Measurements from ENCODE around the gene CAMLG.
"Not testable (repeated sequence)": the region's sequence is repeated elsewhere in the genome, so short reads cannot be mapped to it uniquely, and the experiment has no call there.

Gene CAMLG

GRCh38 chr5:134738133-134738962 is at the start of gene CAMLG:
Gene CAMLG, plus strand, starts transcription at chr5:134738548. Its CDS starts 73 bp downstream, at chr5:134738621.
- H3K4me1 ChIP-seq (ENCODE audit: control insufficient read depth, insufficient read depth, low read length) = peaks cover 3% of the 10 kb centered on the region
- no peaks in the 10 kb centered on the region for H3K27me3 ChIP-seq (ENCODE audit: control insufficient read depth, insufficient read depth, low read length)
- H3K9ac ChIP-seq (ENCODE audit: low read length) = peak within 1 kb of the TSS; percentile 93
- peak within 1 kb of the TSS; percentile 97 for H3K27ac ChIP-seq (ENCODE audit: low read depth, low read length)
- H3K36me3 ChIP-seq (ENCODE audit: control insufficient read depth, insufficient read depth, low read length) = no peaks in the 10 kb centered on the region
- peak within 1 kb of the TSS; percentile 99 for H3K4me3 ChIP-seq (ENCODE audit: low read length)

DNA sequence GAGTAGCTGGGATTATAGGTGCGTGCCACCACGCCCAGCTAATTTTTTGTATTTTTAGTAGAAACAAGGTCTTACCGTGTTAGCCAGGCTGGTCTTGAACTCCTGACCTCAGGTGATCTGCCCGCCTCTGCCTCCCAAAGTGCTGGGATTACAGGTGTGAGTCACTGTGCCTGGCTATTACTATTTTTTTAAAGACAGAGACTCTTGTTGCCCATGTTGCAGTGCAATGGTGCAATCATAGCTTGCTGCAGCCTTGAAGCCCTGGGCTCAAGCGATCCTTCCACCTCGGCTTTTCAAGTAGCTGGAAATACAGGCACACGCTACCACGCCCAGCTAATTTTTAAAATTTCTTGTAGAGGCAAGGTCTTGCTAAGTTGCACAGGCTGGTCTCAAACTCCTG is 48.2 kb upstream of the CAMLG start:
- peaks cover 16% of the 10 kb centered on the region for H3K36me3 ChIP-seq (ENCODE audit: control insufficient read depth, insufficient read depth, low read length)
- H3K27me3 ChIP-seq (ENCODE audit: control insufficient read depth, insufficient read depth, low read length); H3K4me3 ChIP-seq (ENCODE audit: low read length); H3K4me1 ChIP-seq (ENCODE audit: control insufficient read depth, insufficient read depth, low read length); H3K27ac ChIP-seq (ENCODE audit: low read depth, low read length); H3K9ac ChIP-seq (ENCODE audit: low read length): not testable (repeated sequence)

DNA sequence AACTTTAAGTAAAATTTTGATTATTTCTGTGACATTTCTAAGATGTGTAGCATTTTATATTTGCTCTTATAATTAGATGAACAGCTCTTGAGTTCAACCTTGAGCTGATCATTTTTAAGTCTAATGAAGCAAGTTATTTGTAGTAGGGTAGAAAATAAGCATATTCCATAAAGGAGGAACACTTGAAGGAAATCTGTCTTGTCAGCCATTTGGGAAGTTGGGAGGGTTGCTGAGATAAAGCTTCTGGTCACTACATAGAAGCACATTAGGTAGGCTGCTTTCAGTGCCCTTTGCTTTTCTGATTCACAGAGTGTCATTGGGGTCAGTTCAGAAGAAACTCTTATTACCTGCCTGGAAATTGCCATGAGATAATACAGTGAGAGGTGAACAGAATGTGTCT is 45.6 kb upstream of the CAMLG start:
- no peak overlapping the region for H3K9ac ChIP-seq (ENCODE audit: low read length)
- no peak overlapping the region for H3K4me3 ChIP-seq (ENCODE audit: low read length)
- no peak overlapping the region for H3K27ac ChIP-seq (ENCODE audit: low read depth, low read length)
- H3K4me1 ChIP-seq (ENCODE audit: control insufficient read depth, insufficient read depth, low read length) = no peaks in the 10 kb centered on the region
- no peaks in the 10 kb centered on the region for H3K27me3 ChIP-seq (ENCODE audit: control insufficient read depth, insufficient read depth, low read length)
- H3K36me3 ChIP-seq (ENCODE audit: control insufficient read depth, insufficient read depth, low read length) = peaks cover 20% of the 10 kb centered on the region

DNA sequence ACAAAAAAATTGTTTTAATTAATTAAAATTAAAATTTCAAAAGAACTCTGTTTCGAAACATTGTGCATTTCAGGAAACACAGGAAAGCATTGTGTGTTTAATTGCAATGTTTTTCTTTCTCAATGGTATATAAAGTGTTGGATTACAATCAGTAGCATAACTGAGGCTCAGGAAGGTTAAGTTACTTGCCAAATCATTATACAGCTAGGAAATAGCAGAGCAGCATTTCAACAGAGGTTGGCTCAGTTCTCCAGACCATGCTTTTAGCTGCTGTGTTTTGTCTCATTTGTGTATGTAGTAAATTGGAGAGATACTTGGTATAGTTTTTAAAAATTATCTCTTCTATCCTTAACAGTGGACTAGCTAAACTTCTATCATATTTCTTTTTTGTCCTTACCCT is 30.0 kb upstream of the CAMLG start:
- Histone ChIP-seq H3K4me3 (ENCODE audit: low read length) (no peak overlapping the region), H3K36me3 (ENCODE audit: control insufficient read depth, insufficient read depth, low read length) (peaks cover 18% of the 10 kb centered on the region), H3K4me1 (ENCODE audit: control insufficient read depth, insufficient read depth, low read length) (no peaks in the 10 kb centered on the region), H3K27ac (ENCODE audit: low read depth, low read length) (no peak overlapping the region), H3K9ac (ENCODE audit: low read length) (no peak overlapping the region), H3K27me3 (ENCODE audit: control insufficient read depth, insufficient read depth, low read length) (no peaks in the 10 kb centered on the region)

- Histone ChIP-seq H3K4me3 (ENCODE audit: low read length) (no peak overlapping the region), H3K27ac (ENCODE audit: low read depth, low read length) (no peak overlapping the region), H3K4me1 (ENCODE audit: control insufficient read depth, insufficient read depth, low read length) (no peaks in the 10 kb centered on the region), H3K27me3 (ENCODE audit: control insufficient read depth, insufficient read depth, low read length) (no peaks in the 10 kb centered on the region), H3K9ac (ENCODE audit: low read length) (no peak overlapping the region), H3K36me3 (ENCODE audit: control insufficient read depth, insufficient read depth, low read length) (peaks cover 7% of the 10 kb centered on the region)
Measured at GRCh38 chr5:134714120-134714519, 24.2 kb upstream of the CAMLG start.

- Histone ChIP-seq H3K9ac (ENCODE audit: low read length) (no peak overlapping the region), H3K4me3 (ENCODE audit: low read length) (no peak overlapping the region), H3K4me1 (ENCODE audit: control insufficient read depth, insufficient read depth, low read length) (no peaks in the 10 kb centered on the region), H3K27ac (ENCODE audit: low read depth, low read length) (no peak overlapping the region), H3K36me3 (ENCODE audit: control insufficient read depth, insufficient read depth, low read length) (peaks cover 7% of the 10 kb centered on the region), H3K27me3 (ENCODE audit: control insufficient read depth, insufficient read depth, low read length) (no peaks in the 10 kb centered on the region)
Measured at GRCh38 chr5:134714541-134714940, 23.8 kb upstream of the CAMLG start.

DNA sequence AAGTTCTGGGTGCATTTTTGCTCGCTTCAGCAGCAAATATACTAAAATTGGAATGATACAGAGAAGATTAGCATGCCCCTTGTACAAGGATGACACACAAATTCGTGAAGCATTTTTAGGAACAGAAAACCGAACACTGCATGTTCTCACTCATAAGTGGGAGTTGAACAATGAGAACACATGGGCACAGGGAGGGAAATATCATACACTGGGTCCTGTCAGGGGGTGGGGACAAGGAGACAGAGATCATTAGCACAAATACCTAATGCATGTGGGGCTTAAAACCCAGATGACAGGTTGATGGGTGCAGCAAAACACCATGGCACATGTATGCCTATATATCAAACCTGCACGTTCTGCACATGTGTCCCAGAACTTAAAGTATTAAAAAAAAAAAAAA is 22.9 kb upstream of the CAMLG start:
- not testable (repeated sequence) for H3K4me1 ChIP-seq (ENCODE audit: control insufficient read depth, insufficient read depth, low read length); H3K27ac ChIP-seq (ENCODE audit: low read depth, low read length); H3K27me3 ChIP-seq (ENCODE audit: control insufficient read depth, insufficient read depth, low read length); H3K36me3 ChIP-seq (ENCODE audit: control insufficient read depth, insufficient read depth, low read length); H3K4me3 ChIP-seq (ENCODE audit: low read length); H3K9ac ChIP-seq (ENCODE audit: low read length)

DNA sequence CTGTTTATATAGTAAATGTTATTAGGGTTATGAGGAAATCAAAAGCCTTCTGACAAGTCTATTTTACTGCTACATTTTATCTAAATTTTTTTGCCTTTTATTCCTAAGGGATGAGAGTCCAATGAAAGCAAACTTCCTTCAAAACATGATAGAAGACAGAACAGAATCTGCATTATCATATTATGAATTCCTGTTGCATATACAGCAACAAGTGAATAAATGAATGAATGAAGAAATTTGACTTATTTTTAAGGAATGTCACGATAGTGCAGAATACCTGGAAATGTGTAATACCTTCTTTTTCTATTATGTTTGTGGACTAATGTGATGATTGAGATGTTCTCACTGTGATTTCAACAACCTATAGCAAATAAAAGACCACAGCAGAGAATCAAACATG is 13.5 kb upstream of the CAMLG start:
- Histone ChIP-seq H3K27ac (ENCODE audit: low read depth, low read length) (no peak overlapping the region), H3K4me1 (ENCODE audit: control insufficient read depth, insufficient read depth, low read length) (no peaks in the 10 kb centered on the region), H3K27me3 (ENCODE audit: control insufficient read depth, insufficient read depth, low read length) (no peaks in the 10 kb centered on the region), H3K36me3 (ENCODE audit: control insufficient read depth, insufficient read depth, low read length) (peaks cover 6% of the 10 kb centered on the region), H3K4me3 (ENCODE audit: low read length) (no peak overlapping the region), H3K9ac (ENCODE audit: low read length) (no peak overlapping the region)

- Histone ChIP-seq H3K27ac (ENCODE audit: low read depth, low read length) (no peak overlapping the region), H3K4me3 (ENCODE audit: low read length) (no peak overlapping the region), H3K27me3 (ENCODE audit: control insufficient read depth, insufficient read depth, low read length) (no peaks in the 10 kb centered on the region), H3K36me3 (ENCODE audit: control insufficient read depth, insufficient read depth, low read length) (no peaks in the 10 kb centered on the region), H3K4me1 (ENCODE audit: control insufficient read depth, insufficient read depth, low read length) (no peaks in the 10 kb centered on the region), H3K9ac (ENCODE audit: low read length) (no peak overlapping the region)
Measured at GRCh38 chr5:134732819-134733218, 5.5 kb upstream of the CAMLG start.

GRCh38 chr5:134735243-134735642 is 3.1 kb upstream of the CAMLG start:
- H3K36me3 ChIP-seq (ENCODE audit: control insufficient read depth, insufficient read depth, low read length) = no peaks in the 10 kb centered on the region
- H3K27ac ChIP-seq (ENCODE audit: low read depth, low read length) = no peak overlapping the region
- H3K9ac ChIP-seq (ENCODE audit: low read length) = no peak overlapping the region
- no peak overlapping the region for H3K4me3 ChIP-seq (ENCODE audit: low read length)
- no peaks in the 10 kb centered on the region for H3K27me3 ChIP-seq (ENCODE audit: control insufficient read depth, insufficient read depth, low read length)
- peaks cover 3% of the 10 kb centered on the region for H3K4me1 ChIP-seq (ENCODE audit: control insufficient read depth, insufficient read depth, low read length)

GRCh38 chr5:134736173-134736812 is 2.1 kb upstream of the CAMLG start:
- Histone ChIP-seq H3K27me3 (ENCODE audit: control insufficient read depth, insufficient read depth, low read length) (no peaks in the 10 kb centered on the region), H3K4me1 (ENCODE audit: control insufficient read depth, insufficient read depth, low read length) (peaks cover 3% of the 10 kb centered on the region), H3K9ac (ENCODE audit: low read length) (no peak overlapping the region), H3K27ac (ENCODE audit: low read depth, low read length) (no peak overlapping the region), H3K4me3 (ENCODE audit: low read length) (no peak overlapping the region), H3K36me3 (ENCODE audit: control insufficient read depth, insufficient read depth, low read length) (no peaks in the 10 kb centered on the region)

DNA sequence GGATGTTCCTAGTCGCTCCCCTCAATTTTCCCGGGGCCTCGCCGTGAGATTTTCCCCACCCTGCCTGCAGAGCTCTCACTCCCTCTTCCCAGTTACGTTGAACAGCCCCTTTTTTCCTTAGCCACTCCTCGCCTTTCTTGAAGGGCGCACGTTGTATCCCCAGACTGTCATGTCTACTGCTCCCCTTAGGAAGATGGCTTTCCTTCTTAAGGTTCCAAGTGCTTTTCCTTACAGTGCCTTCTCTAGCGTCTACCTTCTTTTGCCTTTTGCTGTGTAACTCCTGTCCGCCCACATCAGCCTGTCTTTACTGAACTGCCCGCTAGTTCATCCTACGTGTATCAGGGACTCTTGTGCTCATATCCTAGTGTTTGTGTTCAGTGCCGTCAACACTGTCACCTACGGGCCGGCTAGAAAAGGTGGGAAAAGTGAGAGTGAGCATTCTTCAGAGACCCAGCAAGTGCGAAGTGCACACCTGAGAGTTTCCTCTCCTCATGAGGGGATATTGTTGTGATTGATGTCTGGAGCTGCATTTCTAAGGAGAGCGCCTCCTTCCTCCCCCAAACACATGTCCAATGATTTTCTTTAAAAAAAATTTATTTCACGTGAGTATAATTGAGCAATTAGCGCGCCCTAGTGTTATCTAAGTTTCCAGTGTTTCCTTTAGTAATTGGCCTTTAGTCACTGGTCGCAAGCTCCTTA is 764 bp downstream of the CAMLG start:
- H3K27ac ChIP-seq (ENCODE audit: low read depth, low read length) = peak overlapping the region; percentile 97
- peaks cover 3% of the 10 kb centered on the region for H3K4me1 ChIP-seq (ENCODE audit: control insufficient read depth, insufficient read depth, low read length)
- no peaks in the 10 kb centered on the region for H3K27me3 ChIP-seq (ENCODE audit: control insufficient read depth, insufficient read depth, low read length)
- H3K4me3 ChIP-seq (ENCODE audit: low read length) = peak overlapping the region; percentile 99
- no peaks in the 10 kb centered on the region for H3K36me3 ChIP-seq (ENCODE audit: control insufficient read depth, insufficient read depth, low read length)
- H3K9ac ChIP-seq (ENCODE audit: low read length) = peak overlapping the region; percentile 93
